ENCODE measurements around the gene CWF19L1.

DNA sequence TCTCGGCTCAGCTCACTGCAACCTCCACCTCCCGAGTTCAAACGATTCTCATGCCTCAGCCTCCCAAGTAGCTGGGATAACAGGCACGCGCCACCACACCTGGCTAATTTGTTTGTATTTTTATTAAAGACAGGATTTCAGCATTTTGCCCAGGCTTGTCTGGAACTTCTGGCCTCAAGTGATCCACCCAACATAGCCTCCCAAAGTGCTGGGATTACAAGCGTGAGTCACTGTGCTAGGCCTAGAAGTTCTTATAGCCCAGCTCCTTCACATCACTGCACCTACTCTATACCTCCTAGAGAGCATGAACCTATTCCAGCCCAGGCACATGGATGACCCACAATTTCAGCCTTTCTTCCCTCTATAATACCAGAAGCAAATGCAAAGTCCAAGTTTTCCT is 20.3 kb upstream of the CWF19L1 start:
- no peak for TF ChIP-seq POLR2A (IDR thresholded peaks at IDR 0.05; ENCODE audit: low read length)
- TF ChIP-seq GATA1 (IDR thresholded peaks at IDR 0.05; ENCODE audit: low read depth, low read length), result no peak
